CD4-positive, alpha-beta T cell treated with Interleukin-4 for 1 hour (primary cell): ENCODE measurements around the gene AFAP1L2.

Experiments
- DNase-seq, 2 donors: peaks; one replicate each; pipeline ENCODE4 v3.0.0-alpha.2; 2020 to 2022

The AFAP1L2 gene

DNA sequence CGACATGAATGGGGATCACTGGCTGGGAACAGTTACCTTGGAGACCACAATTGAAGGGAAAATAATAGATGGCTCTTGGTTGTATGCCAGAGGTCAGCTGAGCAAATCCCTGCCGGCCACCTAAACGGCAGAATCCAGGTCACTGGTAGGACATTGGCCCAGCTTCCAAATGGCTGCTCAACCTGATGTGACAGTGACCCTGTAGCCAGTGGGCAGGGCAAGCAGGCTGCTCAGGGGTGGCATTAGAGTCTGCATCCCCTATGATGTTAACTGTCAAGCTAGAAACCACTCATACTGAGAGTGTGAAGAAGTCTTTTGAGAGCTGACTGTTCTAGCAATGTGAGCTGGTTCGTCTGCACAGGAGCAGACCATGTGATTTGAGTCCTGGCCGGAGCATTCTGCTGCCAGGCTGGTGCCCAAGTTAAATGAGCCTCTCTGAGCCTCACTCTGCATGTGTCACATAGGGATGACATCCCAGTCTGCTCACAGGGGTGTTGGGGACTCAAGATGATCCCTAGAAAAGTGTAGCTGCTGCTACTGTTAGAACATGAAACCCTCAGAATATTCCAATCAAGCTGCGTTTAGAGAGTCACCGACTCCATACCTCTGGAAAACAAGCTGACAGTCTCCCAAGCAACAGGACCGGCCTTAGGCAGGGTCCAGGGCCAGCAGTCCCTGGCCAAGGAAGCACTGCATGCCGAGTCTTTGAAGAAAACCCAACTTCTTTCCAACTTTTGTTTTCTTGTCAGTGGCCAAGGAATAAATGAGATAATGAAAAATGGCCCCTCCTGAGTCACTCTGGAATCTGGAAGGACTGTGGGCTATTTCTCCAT, 95.6 kb downstream of the AFAP1L2 start:
- no peak for DNase-seq

DNA sequence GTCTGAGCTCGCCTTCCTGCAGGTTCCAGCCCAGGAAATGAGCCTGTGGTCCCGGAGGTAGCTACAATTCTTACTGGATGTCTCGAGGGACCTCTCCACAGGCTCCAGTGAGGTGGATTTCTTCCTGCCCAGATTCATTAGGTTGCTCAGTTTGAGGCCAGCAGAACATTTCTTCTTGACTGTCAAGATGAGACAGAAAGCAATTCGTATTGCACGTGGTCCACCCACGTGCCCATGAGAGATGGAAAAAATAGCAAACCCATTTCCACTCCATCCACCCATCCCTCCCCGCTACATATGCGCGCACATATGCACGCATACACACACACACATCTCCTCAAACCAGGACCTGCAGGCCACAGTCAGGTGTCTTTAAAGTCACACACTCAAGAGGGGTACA, 96.6 kb downstream of the AFAP1L2 start:
- DNase-seq: no peak

DNA sequence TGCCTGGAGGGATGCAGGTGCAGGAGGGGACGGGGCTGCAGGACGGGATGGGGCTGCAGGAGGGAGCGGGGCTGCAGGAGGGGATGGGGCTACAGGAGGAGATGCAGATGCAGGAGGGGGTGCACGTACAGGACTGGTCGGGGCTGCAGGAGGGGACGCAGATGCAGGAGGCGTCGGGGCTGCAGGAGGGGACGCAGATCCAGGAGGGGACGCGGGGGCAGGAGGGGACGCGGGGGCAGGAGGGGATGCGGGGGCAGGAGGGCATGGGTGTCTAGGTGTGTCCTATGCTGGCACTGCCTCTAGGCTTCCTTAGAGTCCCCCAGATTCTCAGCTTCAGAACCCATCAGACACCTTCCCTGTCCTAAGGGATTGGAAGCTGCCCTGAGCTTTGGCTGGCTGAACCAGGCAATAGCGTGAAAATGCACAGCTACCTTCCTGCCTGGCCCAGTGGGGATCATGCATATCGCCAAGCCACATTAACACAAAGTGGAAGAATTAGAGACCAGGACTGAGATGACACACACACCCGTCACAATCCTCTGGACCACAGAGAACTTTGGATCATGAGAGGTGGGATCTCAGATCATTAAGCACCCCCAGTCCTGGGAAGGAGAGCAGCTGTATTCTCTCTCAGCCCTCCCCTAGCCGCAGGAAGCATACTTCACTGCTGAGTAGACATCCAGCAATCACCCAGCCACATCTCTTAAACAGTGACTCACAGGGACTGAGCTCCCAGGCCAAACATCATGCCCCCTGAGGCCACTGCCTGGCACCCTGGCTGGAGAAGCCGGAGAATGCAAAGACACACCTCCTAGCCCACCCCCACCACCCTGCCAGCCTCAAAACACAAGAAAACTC, 98.0 kb downstream of the AFAP1L2 start:
- DNase-seq: no peak

DNA sequence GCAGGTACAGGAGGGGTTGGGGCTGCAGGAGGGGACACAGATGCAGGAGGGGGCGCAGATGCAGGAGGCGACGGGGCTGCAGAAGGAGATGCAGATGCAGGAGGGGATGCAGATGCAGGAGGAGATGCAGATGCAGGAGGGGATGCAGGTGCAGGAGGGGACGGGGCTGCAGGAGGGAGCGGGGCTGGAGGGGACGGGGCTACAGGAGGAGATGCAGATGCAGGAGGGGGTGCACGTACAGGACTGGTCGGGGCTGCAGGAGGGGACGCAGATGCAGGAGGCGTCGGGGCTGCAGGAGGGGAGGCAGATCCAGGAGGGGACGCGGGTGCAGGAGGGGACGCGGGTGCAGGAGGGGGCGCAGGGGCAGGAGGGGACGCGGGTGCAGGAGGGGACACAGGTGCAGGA, 98.8 kb downstream of the AFAP1L2 start:
- DNase-seq: no peak

DNA sequence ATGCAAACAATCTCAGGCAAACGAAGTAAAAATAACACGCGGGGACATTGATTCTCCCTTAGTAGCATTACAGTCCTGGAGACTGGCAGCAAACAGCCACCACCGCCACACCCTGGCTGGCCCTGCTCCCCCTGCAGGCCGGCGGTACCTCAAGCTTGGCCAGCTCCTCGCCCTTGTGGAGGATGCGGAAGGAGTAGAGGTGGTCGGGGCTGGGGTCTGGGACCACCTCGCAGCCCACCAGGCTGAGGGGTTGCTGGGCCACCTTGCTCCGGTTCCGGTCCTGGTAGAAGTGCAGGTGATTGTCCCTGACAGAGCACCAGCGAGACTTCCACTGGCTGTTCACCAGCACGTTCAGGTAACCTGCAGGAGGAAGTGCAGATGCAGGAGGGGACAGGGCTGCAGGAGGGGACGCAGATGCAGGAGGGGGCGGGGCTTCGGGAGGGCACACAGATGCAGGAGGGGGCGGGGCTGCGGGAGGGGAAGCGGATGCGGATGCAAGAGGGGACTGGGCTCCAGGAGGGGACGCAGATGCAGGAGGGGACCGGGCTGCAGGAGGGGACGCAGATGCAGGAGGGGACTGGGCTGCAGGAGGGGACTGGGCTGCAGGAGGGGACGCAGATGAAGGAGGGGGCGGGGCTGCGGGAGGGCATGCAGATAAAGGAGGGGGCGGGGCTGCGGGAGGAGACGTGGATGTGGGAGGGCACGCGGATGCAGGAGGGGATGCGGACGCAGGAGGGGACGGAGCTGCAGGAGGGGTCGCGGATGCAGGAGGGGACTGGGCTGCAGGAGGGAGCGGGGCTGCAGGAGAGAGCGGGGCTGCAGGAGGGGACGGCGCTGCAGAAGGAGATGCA, 99.5 kb downstream of the AFAP1L2 start:
- DNase-seq: peak; percentile 68 to 72

DNA sequence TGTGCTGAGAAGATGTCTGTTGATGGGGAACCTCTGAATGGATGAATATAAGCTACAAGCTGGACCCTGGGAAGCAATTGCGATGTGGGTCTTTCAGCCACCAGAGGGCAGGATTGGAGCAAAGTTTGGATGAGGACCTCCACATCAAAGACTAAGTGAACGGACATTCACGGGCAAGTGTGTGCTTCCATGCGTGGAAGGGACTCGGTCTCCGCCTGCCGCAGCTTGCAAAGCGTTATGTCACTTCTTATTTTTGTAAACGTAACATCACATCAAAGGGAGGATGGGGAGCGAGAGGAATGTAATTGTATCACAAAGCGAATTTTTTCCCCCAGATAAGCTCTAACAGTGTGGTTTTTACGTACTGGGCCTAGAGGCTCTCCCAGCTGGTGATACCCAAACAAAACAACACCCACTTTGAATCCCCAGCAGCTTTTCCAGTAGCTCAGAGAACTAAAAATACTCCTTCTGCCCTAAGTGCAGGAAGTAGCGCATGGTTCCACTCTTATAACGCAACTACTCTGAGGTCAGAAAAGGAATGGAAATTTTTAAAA, 100.2 kb downstream of the AFAP1L2 start:
- peak; percentile 72 to 75 for DNase-seq

DNA sequence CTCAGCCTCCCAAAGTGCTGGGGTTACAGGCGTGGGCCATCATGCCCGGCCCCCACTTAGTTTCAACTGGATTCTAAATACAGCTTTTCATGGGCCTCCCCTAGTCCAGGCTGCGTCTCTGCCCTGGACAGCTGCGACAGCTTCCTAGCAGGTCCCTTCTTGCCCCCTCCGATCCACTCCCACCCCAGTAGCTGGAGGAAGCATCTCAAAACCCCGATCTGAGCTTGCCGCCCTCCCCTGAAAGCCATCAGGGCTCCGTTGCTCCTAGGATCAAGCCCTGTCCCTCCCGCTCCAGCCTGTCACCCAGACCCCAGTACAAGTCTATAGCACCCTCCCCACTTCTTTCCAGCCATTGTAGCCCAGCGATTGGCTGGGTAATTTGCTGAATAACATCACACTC, 100.7 kb downstream of the AFAP1L2 start:
- DNase-seq: no peak

DNA sequence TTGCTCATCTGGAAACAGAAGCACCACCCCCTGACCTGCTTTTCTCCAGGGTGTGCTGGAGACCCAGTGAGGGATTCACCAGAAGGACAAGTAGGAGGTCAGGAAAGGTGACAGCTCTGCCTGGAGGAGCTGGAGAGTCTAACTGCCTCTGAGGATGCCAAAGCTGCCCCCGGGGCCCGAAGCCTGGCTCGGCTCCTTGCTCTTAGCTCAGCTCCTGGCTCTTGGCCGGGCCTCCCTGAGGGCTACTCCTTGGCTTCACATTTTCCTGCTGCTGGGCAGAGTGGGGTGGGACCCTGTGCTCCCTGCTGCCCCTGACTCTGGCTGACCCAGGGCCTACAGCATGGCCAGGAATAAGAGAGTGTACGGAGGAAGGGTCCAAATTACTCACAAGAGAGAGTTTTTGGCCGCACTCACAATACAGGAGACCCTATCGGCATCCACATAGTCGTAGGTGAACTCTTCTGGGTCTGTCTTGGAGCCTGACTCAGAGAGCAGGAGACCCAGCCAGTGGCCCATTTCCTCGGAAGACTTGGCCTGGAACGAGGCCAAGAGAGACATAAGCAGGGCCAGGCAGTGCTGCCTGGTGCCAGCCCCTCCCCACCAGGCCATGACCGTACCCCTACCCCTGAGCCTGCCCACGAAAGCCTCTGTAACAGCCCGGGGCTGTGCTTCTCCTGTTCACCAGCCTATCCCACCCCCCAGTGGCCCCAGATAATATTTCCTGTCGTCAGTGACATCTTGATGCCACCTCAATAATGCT, 102.2 kb downstream of the AFAP1L2 start:
- no peak for DNase-seq

DNA sequence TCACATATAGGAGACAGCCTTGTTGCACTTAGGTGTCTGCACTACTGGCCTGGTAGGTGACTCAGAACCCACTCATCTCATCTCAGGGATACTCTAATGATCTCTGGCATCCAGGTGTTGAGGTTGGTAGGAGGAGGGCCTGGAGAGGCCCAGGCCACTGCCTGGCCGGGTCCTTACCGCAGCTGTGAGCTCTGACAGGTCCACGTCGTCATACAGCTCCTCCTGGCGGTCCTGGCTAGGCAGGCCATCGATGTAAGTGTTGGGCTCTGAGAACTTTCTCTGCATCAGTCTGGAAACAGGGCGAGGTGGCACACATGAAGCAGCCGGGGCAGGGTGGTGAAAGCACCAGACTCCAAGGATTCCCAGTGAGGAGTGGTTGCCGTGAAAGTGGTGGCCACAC, 103.1 kb downstream of the AFAP1L2 start:
- DNase-seq: no peak

DNA sequence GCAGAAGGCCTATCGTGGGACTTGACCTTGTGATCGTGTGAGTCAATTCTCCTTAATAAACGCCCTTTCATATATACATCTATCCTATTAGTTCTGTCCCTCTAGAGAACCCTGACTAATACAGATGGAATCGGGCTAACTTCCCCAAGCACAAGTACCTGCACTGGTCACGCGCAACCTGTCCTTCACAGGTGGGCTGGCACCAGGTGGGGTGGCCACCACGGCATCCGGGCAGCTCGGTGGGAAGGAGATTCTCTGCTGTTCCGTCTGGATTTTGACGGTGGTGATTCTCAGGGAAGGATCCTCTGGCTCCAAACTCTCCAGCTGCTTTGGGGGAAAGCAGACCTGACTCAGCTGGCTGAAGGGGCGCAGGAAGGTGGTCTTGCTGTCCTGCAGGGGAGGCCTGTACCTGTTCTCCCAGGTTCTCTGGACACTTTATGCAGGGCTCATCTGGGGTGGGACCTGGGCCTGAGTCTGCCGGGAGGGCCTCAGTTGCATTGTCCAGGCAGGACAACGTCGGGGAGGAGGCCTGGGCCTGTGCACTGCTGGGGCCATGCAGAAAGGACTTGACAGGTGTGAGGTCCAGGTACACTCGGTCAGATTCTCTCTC, 104.2 kb downstream of the AFAP1L2 start:
- no peak for DNase-seq

DNA sequence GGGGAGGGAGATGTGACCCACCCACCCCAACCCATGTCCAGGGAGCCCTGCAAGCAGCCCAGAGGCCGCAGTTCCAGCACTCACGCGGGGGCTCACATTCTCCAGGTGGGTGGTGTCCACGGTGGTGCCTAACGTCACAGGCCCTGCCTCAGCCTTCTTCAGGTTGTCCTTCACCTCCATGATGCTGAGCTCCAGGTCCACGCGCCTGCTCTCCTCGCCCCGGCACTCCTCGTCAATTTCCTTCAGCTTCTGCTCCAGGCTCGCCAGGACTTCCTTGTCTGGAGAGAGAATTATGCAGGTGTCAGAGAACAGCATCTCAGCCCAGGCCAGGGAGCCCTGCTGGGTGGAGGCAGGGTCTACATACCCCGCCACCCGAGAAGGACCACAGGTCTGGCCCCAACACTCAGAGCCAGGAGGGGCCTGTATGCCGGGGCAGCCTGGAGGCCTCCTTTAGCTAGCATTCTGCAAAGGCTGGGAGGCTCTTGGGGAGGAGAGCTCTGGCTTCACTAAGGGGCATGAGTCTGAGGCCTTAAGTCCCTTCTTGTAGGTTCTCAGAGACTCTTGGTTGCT, 107.1 kb downstream of the AFAP1L2 start:
- no peak for DNase-seq

DNA sequence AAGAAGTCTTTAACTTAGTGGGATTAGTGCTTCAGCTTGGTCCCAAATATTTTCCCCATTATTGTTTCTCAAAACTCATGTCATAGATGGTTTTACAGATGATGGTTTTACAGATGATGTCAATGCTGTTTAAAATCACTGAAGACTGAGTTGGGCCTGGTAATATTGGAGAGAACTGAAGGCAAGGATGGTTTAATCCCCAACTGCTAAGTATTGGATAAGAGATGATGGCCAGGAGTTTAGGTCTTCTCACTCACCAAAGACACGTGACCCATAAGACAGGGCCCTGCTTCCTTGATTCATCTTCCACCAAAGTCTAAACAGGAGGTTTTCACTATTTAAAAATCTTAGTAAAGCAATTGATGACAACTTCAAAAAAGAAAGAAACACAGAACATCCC, 108.9 kb downstream of the AFAP1L2 start:
- no peak for DNase-seq

DNA sequence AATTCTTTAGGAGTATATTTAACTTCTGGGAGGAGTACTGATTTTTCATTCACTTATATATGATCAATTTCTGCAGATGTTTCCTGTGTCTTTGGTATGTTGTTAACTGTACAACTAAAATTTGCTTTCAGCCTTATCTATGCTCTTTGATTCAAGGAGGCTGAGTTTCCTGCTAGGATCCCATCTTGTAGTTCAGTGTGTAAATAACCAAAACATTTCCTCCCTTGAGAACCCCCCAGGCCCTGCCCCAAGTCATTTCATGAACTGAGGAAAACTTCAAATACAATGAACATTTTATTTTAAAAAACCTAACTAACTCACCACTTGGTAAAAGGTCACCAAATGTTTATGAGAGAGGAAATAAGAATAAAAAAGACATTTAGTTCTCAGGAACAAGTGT, 109.8 kb downstream of the AFAP1L2 start:
- DNase-seq: no peak

DNA sequence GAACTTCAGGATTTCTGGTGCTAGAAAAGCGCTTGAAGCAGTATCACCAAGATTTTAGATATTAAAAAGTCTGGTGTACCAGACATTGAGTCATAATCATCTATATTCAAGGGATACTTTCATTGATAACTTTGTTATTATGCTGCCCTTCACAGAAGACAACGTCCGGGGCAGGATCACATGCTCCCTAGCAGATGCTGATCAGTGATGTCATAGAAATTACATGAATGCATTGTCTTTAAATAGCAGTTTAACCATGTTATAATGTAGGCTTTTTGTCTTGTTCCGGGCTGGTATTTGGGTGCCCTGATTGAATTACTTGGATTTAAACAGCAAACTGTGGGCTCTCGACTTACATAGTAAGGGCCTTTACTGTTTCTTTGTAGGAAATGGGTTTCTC, 111.2 kb downstream of the AFAP1L2 start:
- no peak for DNase-seq

DNA sequence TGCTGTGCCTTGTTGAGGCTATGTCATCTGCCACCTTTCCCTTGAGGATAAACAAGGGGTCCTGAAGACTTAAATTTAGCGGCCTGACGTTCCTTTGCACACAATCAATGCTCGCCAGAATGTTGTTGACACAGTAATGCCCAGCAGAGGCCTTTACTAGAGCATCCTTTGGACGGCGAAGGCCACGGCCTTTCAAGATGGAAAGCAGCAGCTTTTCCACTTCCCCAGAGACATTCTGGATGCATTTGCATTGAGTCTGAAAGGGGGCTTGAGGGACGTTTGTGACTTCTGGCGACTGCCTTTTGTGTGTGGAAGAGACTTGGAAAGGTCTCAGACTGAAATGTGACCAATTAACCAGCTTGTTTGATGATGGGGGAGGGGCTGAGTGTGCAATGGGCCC, 112.8 kb downstream of the AFAP1L2 start:
- DNase-seq: no peak

DNA sequence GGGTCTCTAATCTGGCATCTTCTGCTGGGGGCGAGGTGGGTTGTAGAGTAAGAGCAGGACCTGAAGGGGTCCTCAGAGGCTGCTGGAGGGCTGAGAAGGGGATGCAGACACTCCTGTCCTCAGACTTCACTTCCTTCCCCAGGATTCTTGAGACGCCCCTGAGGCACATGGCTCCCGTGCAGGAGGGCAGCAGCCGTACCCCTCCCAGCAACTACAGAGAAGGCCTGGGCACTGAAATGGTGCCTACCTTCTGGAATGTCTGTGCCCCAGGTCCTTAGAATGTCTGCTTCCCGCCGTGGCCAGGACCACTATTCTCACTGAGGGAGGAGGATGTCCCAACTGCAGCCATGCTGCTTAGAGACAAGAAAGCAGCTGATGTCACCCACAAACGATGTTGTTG, 113.2 kb downstream of the AFAP1L2 start:
- no peak for DNase-seq

DNA sequence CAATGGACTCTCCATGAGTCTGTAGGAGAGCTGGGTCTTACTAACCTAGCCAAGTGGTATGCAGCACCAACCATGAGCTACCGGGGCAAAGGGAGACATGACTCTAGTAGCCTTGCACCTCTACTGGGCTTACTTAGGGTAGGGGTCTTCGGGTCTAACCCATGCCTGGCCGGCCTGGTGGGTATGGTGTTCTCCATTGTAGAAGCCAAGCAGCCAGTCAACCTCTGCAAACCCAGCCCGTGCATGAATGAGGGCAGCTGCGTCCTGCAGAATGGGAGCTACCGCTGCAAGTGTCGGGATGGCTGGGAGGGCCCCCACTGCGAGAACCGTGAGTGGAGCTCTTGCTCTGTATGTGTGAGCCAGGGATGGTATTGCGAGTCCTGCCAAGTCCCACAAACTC, 114.3 kb downstream of the AFAP1L2 start:
- DNase-seq: no peak

DNA sequence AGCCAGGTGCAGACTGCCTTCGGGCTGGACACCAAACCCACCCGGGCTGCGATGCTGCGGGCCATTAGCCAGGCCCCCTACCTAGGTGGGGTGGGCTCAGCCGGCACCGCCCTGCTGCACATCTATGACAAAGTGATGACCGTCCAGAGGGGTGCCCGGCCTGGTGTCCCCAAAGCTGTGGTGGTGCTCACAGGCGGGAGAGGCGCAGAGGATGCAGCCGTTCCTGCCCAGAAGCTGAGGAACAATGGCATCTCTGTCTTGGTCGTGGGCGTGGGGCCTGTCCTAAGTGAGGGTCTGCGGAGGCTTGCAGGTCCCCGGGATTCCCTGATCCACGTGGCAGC, 115.2 kb downstream of the AFAP1L2 start:
- no peak for DNase-seq

DNA sequence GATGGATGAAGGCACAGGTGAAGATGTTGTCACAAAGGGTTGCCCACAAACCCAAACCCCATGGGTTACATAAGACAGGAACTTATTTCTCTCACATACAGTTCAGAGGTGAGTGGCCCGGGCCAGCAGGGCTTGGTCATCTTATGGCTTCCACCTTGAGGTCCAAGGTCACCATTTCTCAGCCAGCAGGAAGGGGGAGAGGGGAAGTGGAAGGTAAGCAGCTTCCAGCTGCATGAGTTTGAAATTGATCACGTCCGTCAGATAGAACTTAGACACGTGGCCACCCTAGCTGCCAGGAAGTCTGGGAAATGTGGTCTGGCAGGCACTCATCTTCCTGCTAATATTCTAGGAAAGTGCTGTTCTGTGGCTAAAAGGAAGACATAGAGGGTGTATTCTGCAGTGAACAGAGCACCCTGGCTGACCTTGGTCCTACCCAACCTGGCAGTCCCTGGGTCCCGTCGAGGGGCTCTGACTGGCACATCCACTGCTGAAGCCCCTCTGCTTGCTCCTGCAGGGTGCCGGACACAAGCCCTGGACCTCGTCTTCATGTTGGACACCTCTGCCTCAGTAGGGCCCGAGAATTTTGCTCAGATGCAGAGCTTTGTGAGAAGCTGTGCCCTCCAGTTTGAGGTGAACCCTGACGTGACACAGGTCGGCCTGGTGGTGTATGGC, 115.7 kb downstream of the AFAP1L2 start:
- no peak for DNase-seq

DNA sequence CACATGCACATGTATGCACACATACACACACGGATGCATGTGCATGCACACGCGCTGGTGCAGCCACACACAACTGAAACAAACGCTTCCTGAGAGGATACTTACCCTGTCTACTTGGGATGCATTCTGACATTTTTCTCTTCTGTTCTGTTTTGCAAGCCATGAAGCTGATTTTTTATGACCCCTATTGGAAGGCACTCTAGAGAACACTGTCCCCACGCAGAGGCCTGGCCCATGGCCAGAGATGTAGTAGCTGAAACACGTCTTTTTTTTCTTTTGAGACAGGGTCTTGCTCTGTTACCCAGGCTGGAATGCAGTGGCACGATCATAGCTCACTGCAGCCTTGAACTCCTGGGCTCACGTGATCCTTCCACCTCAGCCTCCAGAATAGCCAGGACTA, 117.4 kb downstream of the AFAP1L2 start:
- no peak for DNase-seq

DNA sequence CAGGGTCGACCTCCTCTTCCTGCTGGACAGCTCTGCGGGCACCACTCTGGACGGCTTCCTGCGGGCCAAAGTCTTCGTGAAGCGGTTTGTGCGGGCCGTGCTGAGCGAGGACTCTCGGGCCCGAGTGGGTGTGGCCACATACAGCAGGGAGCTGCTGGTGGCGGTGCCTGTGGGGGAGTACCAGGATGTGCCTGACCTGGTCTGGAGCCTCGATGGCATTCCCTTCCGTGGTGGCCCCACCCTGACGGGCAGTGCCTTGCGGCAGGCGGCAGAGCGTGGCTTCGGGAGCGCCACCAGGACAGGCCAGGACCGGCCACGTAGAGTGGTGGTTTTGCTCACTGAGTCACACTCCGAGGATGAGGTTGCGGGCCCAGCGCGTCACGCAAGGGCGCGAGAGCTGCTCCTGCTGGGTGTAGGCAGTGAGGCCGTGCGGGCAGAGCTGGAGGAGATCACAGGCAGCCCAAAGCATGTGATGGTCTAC, 118.3 kb downstream of the AFAP1L2 start:
- no peak for DNase-seq
